Aorta (tissue), 5 donors: Measurements from ENCODE around the gene ACIN1. TPM values are rescaled to one million over a fixed set of nuclear protein-coding genes. Genes with fewer than 3 reads are reported as not detected.

Source experiments
- ATAC-seq: fragments of 200-7000 bp; cut with Tn5 transposase; one replicate; pipeline ENCODE4 v1.9.1; 2022; ENCODE audit warnings: moderate library complexity; ENCODE audit not compliant: low FRiP score
- DNase-seq, 2 donors: peaks; one replicate each; pipeline ENCODE4 v3.0.0-alpha.2; 2020
- H3K27ac ChIP-seq, 2 donors: one replicate each; pipeline ENCODE4 v1.5.1; 2013; ENCODE audit warnings: low read length in 2 of 2, mild to moderate bottlenecking in 2 of 2, moderate library complexity in 2 of 2, control low read depth in 1 of 2, inconsistent platforms in 1 of 2, low read depth in 1 of 2
- H3K27me3 ChIP-seq, 2 donors: one replicate each; pipeline ENCODE4 v1.6.1; 2013; ENCODE audit warnings: control low read depth in 1 of 2, low read length in 1 of 2, mild to moderate bottlenecking in 1 of 2, moderate library complexity in 1 of 2; ENCODE audit not compliant: insufficient read depth in 2 of 2, control insufficient read depth in 1 of 2
- H3K36me3 ChIP-seq, 2 donors: one replicate each; pipeline ENCODE4 v1.6.1; 2013; ENCODE audit warnings: control low read depth in 1 of 2, low read length in 1 of 2, mild to moderate bottlenecking in 1 of 2; ENCODE audit not compliant: insufficient read depth in 2 of 2, control insufficient read depth in 1 of 2
- H3K4me1 ChIP-seq, 2 donors: one replicate each; pipeline ENCODE4 v1.6.1; 2013; ENCODE audit warnings: low read length in 2 of 2, control low read depth in 1 of 2, mild to moderate bottlenecking in 1 of 2, moderate library complexity in 1 of 2; ENCODE audit not compliant: insufficient read depth in 2 of 2, control insufficient read depth in 1 of 2
- H3K4me3 ChIP-seq, 2 donors: one replicate each; pipeline ENCODE4 v1.5.1; 2013; ENCODE audit warnings: low read length in 2 of 2, control low read depth in 1 of 2, mild to moderate bottlenecking in 1 of 2
- H3K9me3 ChIP-seq: one replicate; pipeline ENCODE4 v1.6.1; 2013; ENCODE audit warnings: mild to moderate bottlenecking, low read length; ENCODE audit not compliant: control insufficient read depth
- WGBS, 2 donors: extraction: QIAGEN DNeasy Blood & Tissue Kit; methylation state at CpG; one replicate each; pipeline ENCODE4 v1.1.7; 2013; 5-methylcytosine and 5-hydroxymethylcytosine counted together
- intact Hi-C, 2 donors: fragments of 100-400 bp; cut with DNase I; formaldehyde crosslinking; loops; one replicate each; pipeline versions ENCODE4 v1.14.2 to v1.15.0; 2022
- polyA plus RNA-seq, 2 donors: library from polyadenylated mRNA; stranded (reverse); fragments of 200-250 nt; gene quantifications; one replicate each; pipeline ENCODE4 v1.2.3, GENCODE V29; 2013
- total RNA-seq, 2 donors: library from RNA; stranded (reverse); fragmentation: NEBNext Ultra II Directional; extraction: Animal tissue kit (Norgen Biotek cat#: 25700); gene quantifications; one replicate each; pipeline ENCODE4 v1.2.1, GENCODE V29; 2021
- donor health status: healthy with polysubstance abuse.
- donor health status: Bipolar disorder and iron deficiency.
- donor health status: DM: no; HTN: no; CAD: no.
- donor health status: DM: no; HTN: no; CAD: no.
- donor health status: DM: yes; HTN: yes; CAD: no.

Gene ACIN1
- total and polyA plus RNA-seq, 4 donors, result 34.1 to 183 (median 140) TPM

DNA sequence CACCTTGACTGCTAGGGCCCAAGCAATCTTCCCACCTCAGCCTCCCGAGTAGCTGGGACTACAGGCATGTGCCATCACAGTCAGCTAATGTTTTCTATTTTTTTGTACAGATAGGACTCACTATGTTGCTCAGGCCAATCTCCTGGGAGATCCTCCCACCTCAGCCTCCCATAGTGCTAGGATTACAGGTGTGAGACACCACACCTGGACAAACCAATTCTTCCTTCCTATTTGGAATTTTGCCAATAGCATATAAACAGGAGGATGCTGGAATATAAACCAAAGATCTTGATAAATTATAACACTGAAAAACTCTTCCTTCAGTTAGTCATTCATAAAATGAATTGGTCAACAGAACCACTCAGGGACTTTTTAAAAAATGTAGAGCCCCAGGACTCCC is 8.4 kb downstream of the ACIN1 start:
- H3K4me1 ChIP-seq, result no peaks in the 10 kb centered on the region
- no peak overlapping the region for H3K4me3 ChIP-seq
- H3K27ac ChIP-seq, result no peak overlapping the region
- H3K9me3 ChIP-seq, result no peaks in the 10 kb centered on the region
- WGBS, 2 donors, result 81 to 90% methylated on average over 1 of the region's 1 CpG
- intact Hi-C loops, result no loop called here
- DNase-seq (no peak), ATAC-seq (no peak)
- H3K36me3 ChIP-seq, result peaks cover 0 to under 1% of the 10 kb centered on the region in 2 donors
- H3K27me3 ChIP-seq, result no peaks in the 10 kb centered on the region

DNA sequence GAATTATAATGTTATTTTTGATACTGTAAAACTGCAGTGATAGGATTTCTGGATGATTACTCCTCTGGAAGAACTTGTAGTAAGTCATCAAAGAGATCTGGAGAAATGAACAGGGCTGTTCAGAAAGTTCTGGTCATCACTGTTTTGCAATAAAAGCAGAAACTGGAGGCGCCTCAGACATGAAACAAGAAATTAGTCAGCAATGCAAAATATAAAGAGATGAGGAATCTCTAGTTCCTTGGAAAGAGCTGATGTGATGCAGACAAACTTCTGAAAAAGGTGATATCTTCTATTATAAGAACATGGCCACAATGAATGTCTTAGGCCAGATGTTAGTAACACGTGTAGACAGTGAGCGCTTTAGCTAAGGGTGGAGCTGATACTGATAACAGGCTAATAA is 9.5 kb downstream of the ACIN1 start:
- H3K27me3 ChIP-seq, result no peaks in the 10 kb centered on the region
- H3K4me3 ChIP-seq, result no peak overlapping the region
- no peaks in the 10 kb centered on the region for H3K4me1 ChIP-seq
- intact Hi-C loops, result no loop called here
- H3K36me3 ChIP-seq, result peaks cover 2 to 5% of the 10 kb centered on the region in 2 donors
- ATAC-seq (no peak), DNase-seq (no peak)
- WGBS, 2 donors, result 76 to 81% methylated on average over 3 of the region's 3 CpGs
- no peaks in the 10 kb centered on the region for H3K9me3 ChIP-seq
- H3K27ac ChIP-seq, result no peak overlapping the region

DNA sequence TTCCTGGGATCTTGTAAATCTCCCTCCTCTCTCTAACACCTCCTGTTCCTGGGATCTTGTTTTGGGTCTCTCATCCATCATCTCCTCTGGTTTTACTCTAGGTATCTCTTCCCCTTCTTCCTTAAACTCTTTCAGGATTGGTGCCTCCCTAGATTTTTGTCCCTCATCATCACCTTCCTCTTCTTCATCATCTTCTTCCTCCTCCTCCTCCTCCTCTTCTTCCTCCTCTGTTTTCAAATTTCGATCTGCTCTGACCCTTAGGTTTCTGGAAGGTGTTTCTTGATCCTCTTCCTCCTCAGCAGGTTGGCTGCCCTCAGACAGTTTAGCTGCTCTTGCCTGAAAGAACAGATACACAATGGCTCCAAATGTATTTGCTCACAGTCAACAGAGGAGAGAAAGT is 14.5 kb downstream of the ACIN1 start:
- H3K27me3 ChIP-seq, result no peaks in the 10 kb centered on the region
- no peaks in the 10 kb centered on the region for H3K4me1 ChIP-seq
- peaks cover 19 to 27% of the 10 kb centered on the region in 2 donors for H3K36me3 ChIP-seq
- DNase-seq (no peak), ATAC-seq (no peak)
- no peak overlapping the region for H3K4me3 ChIP-seq
- intact Hi-C loops, result no loop called here
- H3K27ac ChIP-seq, result no peak overlapping the region
- WGBS, 2 donors, result 89 to 100% methylated on average over 1 of the region's 1 CpG
- H3K9me3 ChIP-seq, result no peaks in the 10 kb centered on the region

DNA sequence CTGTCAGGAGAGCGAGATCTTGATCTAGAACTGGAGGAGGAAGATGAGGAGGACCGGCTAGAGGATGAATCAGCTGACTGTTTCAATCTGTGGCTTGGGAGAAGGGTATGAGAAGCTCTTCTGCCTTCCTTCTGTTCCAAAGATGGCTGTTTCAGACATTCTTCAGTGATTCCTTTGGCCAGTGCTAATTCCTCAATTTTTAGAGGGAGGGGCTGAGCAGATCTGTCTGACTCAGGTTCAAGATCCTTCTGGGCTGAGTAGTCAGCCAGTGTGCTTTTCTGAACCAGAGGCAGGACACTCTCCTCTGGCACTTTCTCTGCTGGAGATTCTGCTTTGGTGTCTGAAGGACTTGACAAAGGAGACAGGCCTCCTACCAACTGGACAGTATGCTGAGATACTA is 15.2 kb downstream of the ACIN1 start:
- Histone ChIP-seq H3K4me3 (no peak overlapping the region), H3K27me3 (no peaks in the 10 kb centered on the region), H3K36me3 (peaks cover 19 to 27% of the 10 kb centered on the region in 2 donors), H3K27ac (no peak overlapping the region), H3K4me1 (no peaks in the 10 kb centered on the region), H3K9me3 (no peaks in the 10 kb centered on the region)
- DNase-seq (no peak), ATAC-seq (no peak)
- 90 to 91% methylated on average over 2 of the region's 2 CpGs for WGBS, 2 donors
- intact Hi-C loops, result no loop called here

DNA sequence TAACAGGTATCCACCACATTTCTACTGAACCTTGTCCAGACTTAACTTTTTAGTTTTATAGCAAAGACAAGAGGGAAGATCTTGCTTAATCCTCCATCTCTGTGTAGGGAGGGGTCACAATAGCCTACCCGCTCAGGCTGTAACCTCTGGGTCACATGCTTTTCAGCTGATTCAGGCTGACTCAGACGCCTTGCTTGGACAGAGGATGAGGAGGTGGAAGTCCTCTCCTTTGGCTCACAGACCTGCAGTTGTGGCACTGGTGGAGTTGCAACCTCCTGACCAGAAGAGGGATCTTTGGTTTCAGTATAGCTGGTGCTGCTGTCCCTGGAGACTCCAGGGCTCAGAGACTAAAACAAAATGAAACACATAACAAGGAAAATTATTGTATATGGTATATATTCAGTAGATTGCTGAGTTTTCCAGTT is 16.2 kb downstream of the ACIN1 start:
- ATAC-seq (peak; percentile 91), DNase-seq (peak in 1 of 2 donors; percentile 88)
- Histone ChIP-seq H3K27me3 (no peaks in the 10 kb centered on the region), H3K36me3 (peaks cover 19 to 27% of the 10 kb centered on the region in 2 donors), H3K27ac (no peak overlapping the region), H3K4me1 (no peaks in the 10 kb centered on the region), H3K4me3 (no peak overlapping the region), H3K9me3 (no peaks in the 10 kb centered on the region)
- intact Hi-C loops, result no loop called here
- WGBS, 2 donors, result 19 to 20% methylated on average over 2 of the region's 2 CpGs

DNA sequence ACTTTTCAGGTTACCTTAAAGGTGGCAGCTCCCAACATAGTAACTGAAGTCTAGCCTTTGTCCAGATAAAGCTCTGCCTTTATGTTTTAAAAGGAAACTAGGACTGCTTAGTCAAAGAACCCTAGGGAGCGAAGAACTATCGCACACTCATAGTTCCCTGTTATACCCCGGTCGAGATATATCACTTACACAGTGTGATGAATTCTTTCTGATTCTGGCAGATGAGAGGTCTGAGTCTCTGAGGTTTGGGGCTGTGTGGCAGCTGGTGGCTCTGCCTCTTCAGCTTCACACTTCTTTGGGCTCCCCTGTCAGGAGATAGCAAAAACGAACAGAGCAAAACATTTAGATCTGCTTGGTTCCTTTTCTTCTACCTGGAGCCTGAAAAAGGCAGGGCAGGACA is 17.0 kb downstream of the ACIN1 start:
- Histone ChIP-seq H3K27ac (peak overlapping the region in 1 of 2 donors; percentile 67), H3K27me3 (no peaks in the 10 kb centered on the region), H3K4me3 (no peak overlapping the region), H3K4me1 (no peaks in the 10 kb centered on the region), H3K36me3 (peaks cover 19 to 29% of the 10 kb centered on the region in 2 donors), H3K9me3 (no peaks in the 10 kb centered on the region)
- WGBS, 2 donors, result 86 to 87% methylated on average over 5 of the region's 5 CpGs
- intact Hi-C loops, result no loop called here
- DNase-seq (no peak), ATAC-seq (no peak)

DNA sequence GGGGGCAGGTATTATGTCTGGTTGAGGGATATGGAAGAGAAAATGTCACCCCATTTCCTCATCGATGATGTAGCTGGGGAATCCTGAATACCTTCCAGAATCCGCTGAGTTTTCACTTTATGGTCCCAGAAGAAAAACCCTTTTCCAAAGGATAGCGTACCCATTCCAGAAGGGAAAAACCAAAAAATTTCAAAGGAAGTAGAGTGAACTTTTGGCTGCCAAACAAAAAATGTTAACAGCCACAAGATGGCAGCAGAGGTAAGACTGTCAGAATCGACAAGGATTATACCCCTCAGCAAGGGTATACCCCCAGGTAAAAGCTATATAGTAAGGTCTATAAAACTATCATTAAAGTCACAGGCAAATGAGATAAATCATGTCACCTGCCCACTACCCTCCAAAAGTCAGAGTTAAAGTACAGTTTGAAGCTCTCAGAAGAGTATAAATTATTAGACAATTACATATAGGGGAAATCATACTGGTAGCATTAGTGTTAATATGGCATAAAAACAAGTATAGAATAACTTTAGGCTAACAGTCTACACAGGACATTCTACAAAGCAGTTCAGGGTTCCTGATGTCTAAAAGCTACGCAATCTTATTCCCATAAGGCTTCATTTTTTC is 18.0 kb downstream of the ACIN1 start:
- ATAC-seq (no peak), DNase-seq (no peak)
- intact Hi-C loops, result no loop called here
- Histone ChIP-seq H3K9me3 (no peaks in the 10 kb centered on the region), H3K4me3 (no peak overlapping the region), H3K36me3 (peaks cover 19 to 30% of the 10 kb centered on the region in 2 donors), H3K27me3 (no peaks in the 10 kb centered on the region), H3K27ac (no peak overlapping the region), H3K4me1 (no peaks in the 10 kb centered on the region)
- 50 to 55% methylated on average over 5 of the region's 5 CpGs for WGBS, 2 donors

DNA sequence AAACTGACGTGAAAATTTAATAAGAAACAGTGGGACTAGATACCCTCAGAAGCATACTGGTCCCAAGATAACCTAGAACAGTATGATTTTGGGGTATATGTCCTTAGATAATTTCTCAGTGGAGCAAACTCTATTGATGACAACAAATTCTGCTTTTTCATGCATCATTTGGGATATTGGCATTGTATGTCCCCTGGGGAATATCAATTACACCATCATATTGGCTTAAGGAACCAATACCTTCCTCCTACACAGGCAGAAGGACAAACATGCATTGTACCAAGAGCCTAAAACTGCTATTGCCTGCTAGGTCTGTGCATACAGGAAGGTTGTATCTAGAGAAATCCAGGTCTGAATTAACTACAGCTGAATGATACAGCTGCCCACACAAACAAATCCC is 20.0 kb downstream of the ACIN1 start:
- H3K36me3 ChIP-seq, result peaks cover 12 to 22% of the 10 kb centered on the region in 2 donors

DNA sequence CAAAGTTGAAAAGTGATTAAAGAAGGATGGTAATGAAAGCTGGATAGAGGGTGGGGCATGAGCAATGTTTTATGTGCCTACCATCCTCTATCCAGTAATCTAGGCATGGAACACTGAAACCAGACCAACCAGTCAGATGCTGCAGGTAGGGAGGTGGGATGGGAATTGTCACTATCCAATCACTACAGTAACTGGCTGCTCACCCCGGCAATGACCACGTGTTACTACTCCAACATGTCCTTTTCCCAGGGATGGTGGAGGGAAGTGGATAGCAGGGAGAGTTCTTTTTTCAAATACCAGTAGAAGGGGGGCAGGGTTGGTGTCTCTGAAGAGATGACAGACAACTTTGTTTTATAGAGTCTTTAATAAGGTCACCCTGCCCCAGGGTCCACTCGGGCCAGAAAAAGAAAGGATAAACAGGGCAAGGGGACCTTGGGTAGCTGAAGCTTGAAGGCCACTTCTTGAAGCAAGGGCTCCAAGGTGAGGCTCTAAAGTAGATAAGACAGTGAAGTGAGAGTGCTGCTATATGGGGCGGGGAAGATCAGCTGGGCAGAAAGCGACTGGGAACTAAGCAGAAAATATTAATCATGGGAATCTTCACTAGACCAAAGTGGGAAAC is 22.9 kb downstream of the ACIN1 start:
- peaks cover 7 to 12% of the 10 kb centered on the region in 2 donors for H3K36me3 ChIP-seq
- H3K27ac ChIP-seq, result peak overlapping the region in 1 of 2 donors; percentile 14
- ATAC-seq (no peak), DNase-seq (no peak)
- H3K4me3 ChIP-seq, result no peak overlapping the region
- intact Hi-C loops, result no loop called here
- H3K4me1 ChIP-seq, result no peaks in the 10 kb centered on the region
- H3K9me3 ChIP-seq, result no peaks in the 10 kb centered on the region
- WGBS, 2 donors, result 35 to 38% methylated on average over 5 of the region's 5 CpGs
- no peaks in the 10 kb centered on the region for H3K27me3 ChIP-seq

More for the DNA sequence above, 20.0 kb downstream of the ACIN1 start:
- Histone ChIP-seq H3K27me3 (no peaks in the 10 kb centered on the region), H3K4me1 (no peaks in the 10 kb centered on the region), H3K4me3 (no peak overlapping the region), H3K9me3 (no peaks in the 10 kb centered on the region), H3K27ac (no peak overlapping the region)
- DNase-seq (no peak), ATAC-seq (no peak)
- intact Hi-C loops, result no loop called here
- WGBS, 2 donors, result 83 to 87% methylated on average over 1 of the region's 1 CpG
